Fibroblast of lung (primary cell): Measurements from ENCODE around the gene ZNF862.

Source experiments
- CTCF ChIP-seq, 2 donors: IDR thresholded peaks in 1 of 2; conservative IDR thresholded peaks in 1 of 2; 1 replicate in 1 of 2; 2 replicates in 1 of 2; pipeline ENCODE4 v1.5.1; 2011 to 2012; ENCODE audit warnings: low read length in 2 of 2, control low read depth in 1 of 2, inconsistent platforms in 1 of 2, low read depth in 1 of 2, mild to moderate bottlenecking in 1 of 2
- EZH2 ChIP-seq: IDR thresholded peaks from 2 replicates; pipeline ENCODE4 v1.5.1; 2012; ENCODE audit warnings: low read length, control low read depth, mild to moderate bottlenecking; ENCODE audit errors: missing control alignments

GRCh38 chr7:149866139-149866778, 28.1 kb downstream of the ZNF862 start:
- TF ChIP-seq EZH2 (no peak), CTCF (conservative IDR thresholded peaks at IDR 0.05 in 1 of 2, IDR thresholded peaks at IDR 0.05 in 1 of 2; ENCODE audit: low read depth in 1 of 2, low read length in 2 of 2) (no peak)
